Esophagus squamous epithelium (tissue), 5 donors: ENCODE results near the gene TCERG1L. TPM values are rescaled to one million over a fixed set of nuclear protein-coding genes. Genes with fewer than 3 reads are reported as not detected.

Experiments used
- DNase-seq: peaks from one replicate; lab custom pipeline; 2025; lab: John Stamatoyannopoulos, UW
- H3K27ac ChIP-seq, 4 donors: fragments of 200-600 bp; sonication (generic); one replicate each; pipeline ENCODE4 v1.5.1; 2016 to 2019; ENCODE audit warnings: mild to moderate bottlenecking in 1 of 4
- H3K27me3 ChIP-seq, 4 donors: fragments of 200-600 bp; sonication (generic); 1 replicate in 3 of 4; 2 replicates in 1 of 4; pipeline versions ENCODE4 v1.5.1 to v1.6.0; 2017 to 2021; ENCODE audit warnings: antibody characterized with exemption in 1 of 4
- H3K36me3 ChIP-seq, 3 donors: fragments of 200-600 bp; sonication (generic); one replicate each; pipeline ENCODE4 v1.5.1; 2016 to 2019
- H3K4me1 ChIP-seq, 3 donors: fragments of 200-600 bp; sonication (generic); one replicate each; pipeline ENCODE4 v1.5.1; 2017 to 2019
- H3K4me3 ChIP-seq, 4 donors: fragments of 200-600 bp; sonication (generic); 1 replicate in 3 of 4; 2 replicates in 1 of 4; pipeline ENCODE4 v1.5.1; 2016 to 2019; ENCODE audit warnings: mild to moderate bottlenecking in 2 of 4, moderate library complexity in 1 of 4
- H3K9me3 ChIP-seq, 3 donors: fragments of 200-600 bp; sonication (generic); one replicate each; pipeline ENCODE4 v1.5.1; 2016 to 2019
- CTCF ChIP-seq, 6 experiments: fragments of 450-650 bp in 4 of 6; fragments of 200-600 bp in 2 of 6; sonication (generic) in 2 of 6; IDR thresholded peaks; one replicate each; pipeline ENCODE4 v1.5.1; 2016 to 2019; ENCODE audit warnings: antibody characterized with exemption in 6 of 6, mild to moderate bottlenecking in 4 of 6, moderate library complexity in 4 of 6
- POLR2A ChIP-seq, 4 donors: fragments of 450-650 bp; IDR thresholded peaks; one replicate each; pipeline ENCODE4 v1.6.1; 2017; ENCODE audit warnings: antibody characterized with exemption in 4 of 4, mild to moderate bottlenecking in 4 of 4, moderate library complexity in 3 of 4
- WGBS, 2 donors: methylation state at CpG; one replicate each; pipeline ENCODE4 v1.1.5; 2018; 5-methylcytosine and 5-hydroxymethylcytosine counted together
- intact Hi-C: fragments of 100-400 bp; cut with DNase I; formaldehyde crosslinking; loops from one replicate; pipeline ENCODE4 v1.15.0; 2022
- total RNA-seq, 4 donors: library from RNA; depleted of rRNA; stranded (reverse); fragments of >200 nt; gene quantifications; one replicate each; pipeline ENCODE4 v1.1.0, GENCODE V29; 2016
- donor health status: DM: yes; HTN: yes; CAD: no.

Gene TCERG1L
- total RNA-seq, 4 donors from 2014 or later: 0.12 to 2.9 (median 0.48) TPM

- intact Hi-C loops: no loop called here
- no peak overlapping the region for H3K27ac ChIP-seq
- WGBS, 2 donors: 58 to 81% methylated on average over 6 to 7 of the region's 11 CpGs
- no peak for DNase-seq
- TF ChIP-seq POLR2A (IDR thresholded peaks at IDR 0.05) (no peak), CTCF (IDR thresholded peaks at IDR 0.05) (no peak)
- no peak overlapping the region for H3K4me3 ChIP-seq
- H3K27me3 ChIP-seq: peaks cover 0 to 12% (median 0%) of the 10 kb centered on the region in 4 donors
- H3K36me3 ChIP-seq: no peaks in the 10 kb centered on the region
- H3K9me3 ChIP-seq: peaks cover 0 to 10% (median 0%) of the 10 kb centered on the region in 3 donors
- H3K4me1 ChIP-seq: no peaks in the 10 kb centered on the region
Measured at GRCh38 chr10:131121511-131122035, 189.9 kb downstream of the TCERG1L start.

GRCh38 chr10:131119626-131120355 lies 191.7 kb downstream of the TCERG1L start:
- intact Hi-C loops: no loop called here
- H3K27ac ChIP-seq: no peak overlapping the region
- TF ChIP-seq CTCF (IDR thresholded peaks at IDR 0.05) (no peak), POLR2A (IDR thresholded peaks at IDR 0.05) (no peak)
- DNase-seq: no peak
- WGBS, 2 donors: 80 to 81% methylated on average over 12 to 14 of the region's 17 CpGs
- H3K9me3 ChIP-seq: peaks cover 0 to 10% (median 0%) of the 10 kb centered on the region in 3 donors
- no peaks in the 10 kb centered on the region for H3K36me3 ChIP-seq
- H3K4me3 ChIP-seq: no peak overlapping the region
- H3K27me3 ChIP-seq: no peaks in the 10 kb centered on the region
- H3K4me1 ChIP-seq: no peaks in the 10 kb centered on the region

GRCh38 chr10:131117416-131118212 lies 193.9 kb downstream of the TCERG1L start:
- H3K36me3 ChIP-seq: no peaks in the 10 kb centered on the region
- H3K4me3 ChIP-seq: no peak overlapping the region
- intact Hi-C loops: no loop called here
- H3K27ac ChIP-seq: no peak overlapping the region
- DNase-seq: no peak
- TF ChIP-seq CTCF (IDR thresholded peaks at IDR 0.05) (no peak), POLR2A (IDR thresholded peaks at IDR 0.05) (no peak)
- H3K9me3 ChIP-seq: peaks cover 0 to 6% (median 0%) of the 10 kb centered on the region in 3 donors
- no peaks in the 10 kb centered on the region for H3K4me1 ChIP-seq
- WGBS, 2 donors: 77 to 84% methylated on average over 12 to 15 of the region's 21 CpGs
- H3K27me3 ChIP-seq: no peaks in the 10 kb centered on the region

- TF ChIP-seq CTCF (IDR thresholded peaks at IDR 0.05): no peak
- TF ChIP-seq POLR2A (IDR thresholded peaks at IDR 0.05): no peak
- 70 to 100% methylated on average over 1 to 6 of the region's 9 CpGs for WGBS, 2 donors
Measured at GRCh38 chr10:131116991-131117375, 194.5 kb downstream of the TCERG1L start.

More at GRCh38 chr10:131116991-131117375, 194.5 kb downstream of the TCERG1L start:
- intact Hi-C loops: no loop called here
- Histone ChIP-seq H3K4me3 (no peak overlapping the region), H3K27me3 (no peaks in the 10 kb centered on the region), H3K9me3 (no peaks in the 10 kb centered on the region), H3K27ac (no peak overlapping the region), H3K36me3 (no peaks in the 10 kb centered on the region), H3K4me1 (no peaks in the 10 kb centered on the region)
- no peak for DNase-seq
